Measurements from ENCODE around the gene AK4.
A peak's percentile ranks its signal among the peaks of the same experiment; 100 is the strongest.
"Not testable (repeated sequence)": the region's sequence is repeated elsewhere in the genome, so short reads cannot be mapped to it uniquely, and the experiment has no call there.

Gene AK4

GRCh38 chr1:65214340-65215027 lies 66.5 kb downstream of the AK4 start:
- no peak for DNase-seq (ENCODE audit: low read depth)

GRCh38 chr1:65216989-65217388 lies 69.0 kb downstream of the AK4 start:
- no peak for DNase-seq (ENCODE audit: low read depth)

GRCh38 chr1:65221638-65222339 lies 73.8 kb downstream of the AK4 start:
- DNase-seq (ENCODE audit: low read depth), result no peak

GRCh38 chr1:65222340-65222940 lies 74.4 kb downstream of the AK4 start:
- DNase-seq (ENCODE audit: low read depth), result no peak

GRCh38 chr1:65224681-65225091 lies 76.7 kb downstream of the AK4 start:
- DNase-seq (ENCODE audit: low read depth), result no peak

- DNase-seq (ENCODE audit: low read depth), result no peak
Measured at GRCh38 chr1:65225179-65225578, 77.2 kb downstream of the AK4 start.

GRCh38 chr1:65229201-65229600 lies 81.2 kb downstream of the AK4 start:
- DNase-seq (ENCODE audit: low read depth), result no peak

GRCh38 chr1:65229754-65230339 lies 81.8 kb downstream of the AK4 start:
- no peak for DNase-seq (ENCODE audit: low read depth)

GRCh38 chr1:65230731-65231481 lies 82.9 kb downstream of the AK4 start:
- DNase-seq (ENCODE audit: low read depth), result no peak

- no peak for DNase-seq (ENCODE audit: low read depth)
Measured at GRCh38 chr1:65231718-65232330, 83.8 kb downstream of the AK4 start.

- DNase-seq (ENCODE audit: low read depth), result no peak
Measured at GRCh38 chr1:65232461-65232990, 84.5 kb downstream of the AK4 start.

GRCh38 chr1:65233782-65234181 lies 85.8 kb downstream of the AK4 start:
- no peak for DNase-seq (ENCODE audit: low read depth)

GRCh38 chr1:65235867-65236805 lies 88.1 kb downstream of the AK4 start:
- peak; percentile 44 for DNase-seq (ENCODE audit: low read depth)

GRCh38 chr1:65237088-65237487 lies 89.1 kb downstream of the AK4 start:
- DNase-seq (ENCODE audit: low read depth), result not testable (repeated sequence)

- no peak for DNase-seq (ENCODE audit: low read depth)
Measured at GRCh38 chr1:65237503-65237902, 89.5 kb downstream of the AK4 start.

- DNase-seq (ENCODE audit: low read depth), result no peak
Measured at GRCh38 chr1:65238010-65238409, 90.0 kb downstream of the AK4 start.

GRCh38 chr1:65243491-65243890 lies 95.5 kb downstream of the AK4 start:
- DNase-seq (ENCODE audit: low read depth), result no peak

- DNase-seq (ENCODE audit: low read depth), result no peak
Measured at GRCh38 chr1:65245295-65245694, 97.3 kb downstream of the AK4 start.

- DNase-seq (ENCODE audit: low read depth), result peak; percentile 99
Measured at GRCh38 chr1:65247419-65248359, 99.7 kb downstream of the AK4 start.

All from GM04504 (cell line).